Measurements from ENCODE around the gene CERS6.

DNA sequence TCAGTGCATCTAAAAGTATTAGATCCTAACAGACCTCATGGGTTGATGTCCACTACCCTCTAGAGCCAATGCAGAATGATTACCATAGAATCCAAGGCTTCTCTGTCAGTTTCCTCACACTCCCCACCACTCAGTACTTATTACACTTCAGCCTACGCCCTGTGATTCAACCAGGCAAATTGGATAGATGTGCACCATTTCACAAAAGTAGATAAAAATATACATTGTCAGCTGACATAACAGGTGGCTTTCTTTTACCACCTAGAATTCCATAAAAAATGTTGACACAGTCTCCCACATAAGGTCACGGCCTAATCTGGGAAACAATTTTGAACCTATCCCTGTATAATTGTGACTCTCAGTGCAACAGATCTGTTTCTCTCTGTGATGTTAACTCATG, 144.9 kb downstream of the CERS6 start:
- TF ChIP-seq EZH2phosphoT487 (IDR thresholded peaks at IDR 0.05; ENCODE audit: unreplicated experiment), result no peak
- TF ChIP-seq POLR2AphosphoS5 (IDR thresholded peaks at IDR 0.05; ENCODE audit: low read depth), result no peak
- TF ChIP-seq, protein P1, sequence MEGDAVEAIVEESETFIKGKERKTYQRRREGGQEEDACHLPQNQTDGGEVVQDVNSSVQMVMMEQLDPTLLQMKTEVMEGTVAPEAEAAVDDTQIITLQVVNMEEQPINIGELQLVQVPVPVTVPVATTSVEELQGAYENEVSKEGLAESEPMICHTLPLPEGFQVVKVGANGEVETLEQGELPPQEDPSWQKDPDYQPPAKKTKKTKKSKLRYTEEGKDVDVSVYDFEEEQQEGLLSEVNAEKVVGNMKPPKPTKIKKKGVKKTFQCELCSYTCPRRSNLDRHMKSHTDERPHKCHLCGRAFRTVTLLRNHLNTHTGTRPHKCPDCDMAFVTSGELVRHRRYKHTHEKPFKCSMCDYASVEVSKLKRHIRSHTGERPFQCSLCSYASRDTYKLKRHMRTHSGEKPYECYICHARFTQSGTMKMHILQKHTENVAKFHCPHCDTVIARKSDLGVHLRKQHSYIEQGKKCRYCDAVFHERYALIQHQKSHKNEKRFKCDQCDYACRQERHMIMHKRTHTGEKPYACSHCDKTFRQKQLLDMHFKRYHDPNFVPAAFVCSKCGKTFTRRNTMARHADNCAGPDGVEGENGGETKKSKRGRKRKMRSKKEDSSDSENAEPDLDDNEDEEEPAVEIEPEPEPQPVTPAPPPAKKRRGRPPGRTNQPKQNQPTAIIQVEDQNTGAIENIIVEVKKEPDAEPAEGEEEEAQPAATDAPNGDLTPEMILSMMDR (conservative IDR thresholded peaks at IDR 0.05; ENCODE audit: low read depth in 2 of 2), result no peak
- TF ChIP-seq, protein P2, sequence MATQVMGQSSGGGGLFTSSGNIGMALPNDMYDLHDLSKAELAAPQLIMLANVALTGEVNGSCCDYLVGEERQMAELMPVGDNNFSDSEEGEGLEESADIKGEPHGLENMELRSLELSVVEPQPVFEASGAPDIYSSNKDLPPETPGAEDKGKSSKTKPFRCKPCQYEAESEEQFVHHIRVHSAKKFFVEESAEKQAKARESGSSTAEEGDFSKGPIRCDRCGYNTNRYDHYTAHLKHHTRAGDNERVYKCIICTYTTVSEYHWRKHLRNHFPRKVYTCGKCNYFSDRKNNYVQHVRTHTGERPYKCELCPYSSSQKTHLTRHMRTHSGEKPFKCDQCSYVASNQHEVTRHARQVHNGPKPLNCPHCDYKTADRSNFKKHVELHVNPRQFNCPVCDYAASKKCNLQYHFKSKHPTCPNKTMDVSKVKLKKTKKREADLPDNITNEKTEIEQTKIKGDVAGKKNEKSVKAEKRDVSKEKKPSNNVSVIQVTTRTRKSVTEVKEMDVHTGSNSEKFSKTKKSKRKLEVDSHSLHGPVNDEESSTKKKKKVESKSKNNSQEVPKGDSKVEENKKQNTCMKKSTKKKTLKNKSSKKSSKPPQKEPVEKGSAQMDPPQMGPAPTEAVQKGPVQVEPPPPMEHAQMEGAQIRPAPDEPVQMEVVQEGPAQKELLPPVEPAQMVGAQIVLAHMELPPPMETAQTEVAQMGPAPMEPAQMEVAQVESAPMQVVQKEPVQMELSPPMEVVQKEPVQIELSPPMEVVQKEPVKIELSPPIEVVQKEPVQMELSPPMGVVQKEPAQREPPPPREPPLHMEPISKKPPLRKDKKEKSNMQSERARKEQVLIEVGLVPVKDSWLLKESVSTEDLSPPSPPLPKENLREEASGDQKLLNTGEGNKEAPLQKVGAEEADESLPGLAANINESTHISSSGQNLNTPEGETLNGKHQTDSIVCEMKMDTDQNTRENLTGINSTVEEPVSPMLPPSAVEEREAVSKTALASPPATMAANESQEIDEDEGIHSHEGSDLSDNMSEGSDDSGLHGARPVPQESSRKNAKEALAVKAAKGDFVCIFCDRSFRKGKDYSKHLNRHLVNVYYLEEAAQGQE (IDR thresholded peaks at IDR 0.05; ENCODE audit: unreplicated experiment), result no peak
- TF ChIP-seq EZH2 (IDR thresholded peaks at IDR 0.05; ENCODE audit: low read depth, unreplicated experiment), result no peak
- TF ChIP-seq NANOG (IDR thresholded peaks at IDR 0.05; ENCODE audit: borderline replicate concordance), result no peak
